SK-N-SH (cell line): Measurements from ENCODE around the gene CDX2. TPM values are rescaled to one million over a fixed set of nuclear protein-coding genes. Genes with fewer than 3 reads are reported as not detected.

ENCODE experiments used
- CTCF ChIA-PET: fragments of 300-600, 350-600 bp; formaldehyde crosslinking; extraction: SDS; loops from one replicate; lab custom pipeline; 2021; lab: Yijun Ruan, JAX
- POLR2A ChIA-PET: fragments of 350-600 bp; sonication (Branson Sonifier 250); formaldehyde crosslinking; extraction: SDS; loops from one replicate; lab custom pipeline; 2020; ENCODE audit warnings: antibody characterized with exemption, inconsistent platforms; lab: Yijun Ruan, JAX
- DNase-seq: peaks from one replicate; pipeline ENCODE4 v3.0.0; 2012
- H2AFZ ChIP-seq: fragments of 200-600 bp; sonication (generic); 2 replicates; pipeline ENCODE4 v1.8.1; 2016; ENCODE audit warnings: antibody characterized with exemption, mild to moderate bottlenecking, low read depth
- H3F3A ChIP-seq: fragments of 200-600 bp; sonication (generic); replicated peaks from 2 replicates; pipeline ENCODE3; 2016; ENCODE audit warnings: antibody characterized with exemption, mild to moderate bottlenecking; ENCODE audit not compliant: insufficient read depth
- H3K27ac ChIP-seq, 2 experiments: fragments of 200-500 bp in 1 of 2; fragments of 200-600 bp in 1 of 2; sonication (Bioruptor generic) in 1 of 2; sonication (generic), shearing (Covaris generic) in 1 of 2; 2 replicates each; pipeline versions ENCODE4 v1.5.1 to v1.6.1; 2014 to 2016; ENCODE audit warnings: low read depth in 2 of 2, inconsistent platforms in 1 of 2, low read length in 1 of 2, mild to moderate bottlenecking in 1 of 2, mixed read lengths in 1 of 2
- H3K27me3 ChIP-seq: fragments of 200-600 bp; sonication (generic), shearing (Covaris generic); 2 replicates; pipeline ENCODE4 v1.6.1; 2016; ENCODE audit warnings: mixed run types; ENCODE audit not compliant: insufficient read depth
- H3K36me3 ChIP-seq, 2 experiments: fragments of 200-500 bp in 1 of 2; fragments of 200-600 bp in 1 of 2; sonication (Bioruptor generic) in 1 of 2; sonication (generic) in 1 of 2; replicated peaks in 1 of 2; 2 replicates each; pipeline versions ENCODE3 to v1.5.1; 2014 to 2016; ENCODE audit warnings: low read length in 1 of 2, mild to moderate bottlenecking in 1 of 2; ENCODE audit not compliant: insufficient read depth in 2 of 2, control insufficient read depth in 1 of 2
- H3K4me1 ChIP-seq, 2 experiments: fragments of 200-500 bp in 1 of 2; fragments of 200-600 bp in 1 of 2; sonication (Bioruptor generic) in 1 of 2; sonication (generic), shearing (Covaris generic) in 1 of 2; 2 replicates each; pipeline versions ENCODE4 v1.5.1 to v1.6.1; 2014 to 2016; ENCODE audit warnings: low read depth in 1 of 2, low read length in 1 of 2, mixed run types in 1 of 2; ENCODE audit not compliant: insufficient read depth in 2 of 2, control insufficient read depth in 1 of 2
- H3K4me2 ChIP-seq: fragments of 200-600 bp; sonication (generic), shearing (Covaris generic); 2 replicates; pipeline ENCODE4 v1.6.1; 2017; ENCODE audit warnings: mixed run types
- H3K4me3 ChIP-seq, 2 experiments: fragments of 200-500 bp in 1 of 2; fragments of 200-600 bp in 1 of 2; sonication (Bioruptor generic) in 1 of 2; sonication (generic), shearing (Covaris generic) in 1 of 2; 2 replicates each; pipeline versions ENCODE4 v1.5.1 to v1.8.1; 2014 to 2016; ENCODE audit warnings: low read depth in 2 of 2, inconsistent platforms in 1 of 2, low read length in 1 of 2, mild to moderate bottlenecking in 1 of 2, mixed read lengths in 1 of 2, moderate library complexity in 1 of 2
- H3K79me2 ChIP-seq: fragments of 200-600 bp; sonication (generic); 2 replicates; pipeline ENCODE4 v1.8.1; 2017; ENCODE audit warnings: mild to moderate bottlenecking; ENCODE audit not compliant: insufficient read depth
- H3K9ac ChIP-seq: fragments of 200-600 bp; sonication (generic); 2 replicates; pipeline ENCODE4 v1.6.1; 2017; ENCODE audit warnings: mixed run types
- H3K9me2 ChIP-seq: fragments of 200-600 bp; sonication (generic); 2 replicates; pipeline ENCODE4 v1.6.1; 2017; ENCODE audit warnings: mixed run types
- H3K9me3 ChIP-seq: fragments of 200-600 bp; sonication (generic); 2 replicates; pipeline ENCODE4 v1.6.1; 2017; ENCODE audit warnings: mixed run types, mild to moderate bottlenecking, moderate library complexity
- H4K20me1 ChIP-seq: fragments of 200-600 bp; sonication (generic); 2 replicates; pipeline ENCODE4 v1.6.1; 2017; ENCODE audit warnings: mild to moderate bottlenecking, mixed run types; ENCODE audit not compliant: insufficient read depth
- EP300 ChIP-seq, 2 experiments: IDR thresholded peaks; 2 replicates each; pipeline versions ENCODE4 v1.4.0 to v1.6.1; 2012; ENCODE audit warnings: borderline replicate concordance in 1 of 2, low read depth in 1 of 2, low read length in 1 of 2
- GATA2 ChIP-seq: sonication (generic); formaldehyde crosslinking; IDR thresholded peaks from 2 replicates; pipeline ENCODE4 v1.5.0; 2020; ENCODE audit warnings: mild to moderate bottlenecking, missing genetic modification reagents
- RAD21 ChIP-seq: IDR thresholded peaks from 2 replicates; pipeline ENCODE4 v1.6.1; 2012; ENCODE audit warnings: mild to moderate bottlenecking, low read length
- RCOR1 ChIP-seq: fragments of 150-350 bp; IDR thresholded peaks from 2 replicates; pipeline ENCODE4 v1.6.1; 2017; ENCODE audit warnings: antibody characterized with exemption, low read length
- SMC3 ChIP-seq: IDR thresholded peaks from 2 replicates; pipeline ENCODE4 v1.6.1; 2012; ENCODE audit warnings: low read depth, low read length, improper control_type of control experiment
- WGBS: methylation state at CpG from one replicate; pipeline ENCODE4 v1.1.6; 2017; ENCODE audit warnings: low lambda C conversion rate; 5-methylcytosine and 5-hydroxymethylcytosine counted together
- polyA plus RNA-seq, 3 experiments: library from polyadenylated mRNA; depleted of rRNA; stranded (reverse); fragments of >200 nt; gene quantifications; 2 replicates each; pipeline ENCODE4 v1.2.3, GENCODE V29; 2012
- TF ChIP-seq, protein P1 (sequence below): IDR thresholded peaks from 2 replicates; pipeline ENCODE4 v1.6.1; 2012; ENCODE audit warnings: mild to moderate bottlenecking, low read depth, low read length, moderate library complexity
- TF ChIP-seq, protein P2 (sequence below): IDR thresholded peaks from 2 replicates; pipeline ENCODE4; 2012
- TF ChIP-seq, protein P3 (sequence below): fragments of 200-600 bp; sonication (generic); IDR thresholded peaks from 2 replicates; pipeline ENCODE4 v1.6.1; 2017; ENCODE audit warnings: antibody characterized with exemption, mild to moderate bottlenecking, moderate library complexity

CDX2 gene
- polyA plus RNA-seq (2012; rRNA removed) = not detected in 2 replicates
- polyA plus RNA-seq (2012; cell fraction: cytosol; rRNA removed) = not detected in 2 replicates
- polyA plus RNA-seq (2012; cell fraction: nucleus; rRNA removed) = not detected in 2 replicates

GRCh38 chr13:27969082-27969865, at the start of gene CDX2:
CDX2 (minus strand) TSS chr13:27969315; CDS start chr13:27969006, 309 bp downstream.
- Histone ChIP-seq H3K27me3 (peaks cover 99% of the 10 kb centered on the region), H3K4me1 (no peaks in the 10 kb centered on the region), H2AFZ (no peak within 1 kb of the TSS), H3K36me3 (no peaks in the 10 kb centered on the region), H3K9ac (no peak within 1 kb of the TSS), H4K20me1 (no peaks in the 10 kb centered on the region), H3K27ac (no peak within 1 kb of the TSS), H3K9me2 (no peaks in the 10 kb centered on the region), H3K9me3 (no peaks in the 10 kb centered on the region), H3K79me2 (no peaks in the 10 kb centered on the region), H3K4me3 (no peak within 1 kb of the TSS), H3F3A (no peaks in the 10 kb centered on the region), H3K4me2 (no peak within 1 kb of the TSS)
- TF ChIP-seq, protein P1, sequence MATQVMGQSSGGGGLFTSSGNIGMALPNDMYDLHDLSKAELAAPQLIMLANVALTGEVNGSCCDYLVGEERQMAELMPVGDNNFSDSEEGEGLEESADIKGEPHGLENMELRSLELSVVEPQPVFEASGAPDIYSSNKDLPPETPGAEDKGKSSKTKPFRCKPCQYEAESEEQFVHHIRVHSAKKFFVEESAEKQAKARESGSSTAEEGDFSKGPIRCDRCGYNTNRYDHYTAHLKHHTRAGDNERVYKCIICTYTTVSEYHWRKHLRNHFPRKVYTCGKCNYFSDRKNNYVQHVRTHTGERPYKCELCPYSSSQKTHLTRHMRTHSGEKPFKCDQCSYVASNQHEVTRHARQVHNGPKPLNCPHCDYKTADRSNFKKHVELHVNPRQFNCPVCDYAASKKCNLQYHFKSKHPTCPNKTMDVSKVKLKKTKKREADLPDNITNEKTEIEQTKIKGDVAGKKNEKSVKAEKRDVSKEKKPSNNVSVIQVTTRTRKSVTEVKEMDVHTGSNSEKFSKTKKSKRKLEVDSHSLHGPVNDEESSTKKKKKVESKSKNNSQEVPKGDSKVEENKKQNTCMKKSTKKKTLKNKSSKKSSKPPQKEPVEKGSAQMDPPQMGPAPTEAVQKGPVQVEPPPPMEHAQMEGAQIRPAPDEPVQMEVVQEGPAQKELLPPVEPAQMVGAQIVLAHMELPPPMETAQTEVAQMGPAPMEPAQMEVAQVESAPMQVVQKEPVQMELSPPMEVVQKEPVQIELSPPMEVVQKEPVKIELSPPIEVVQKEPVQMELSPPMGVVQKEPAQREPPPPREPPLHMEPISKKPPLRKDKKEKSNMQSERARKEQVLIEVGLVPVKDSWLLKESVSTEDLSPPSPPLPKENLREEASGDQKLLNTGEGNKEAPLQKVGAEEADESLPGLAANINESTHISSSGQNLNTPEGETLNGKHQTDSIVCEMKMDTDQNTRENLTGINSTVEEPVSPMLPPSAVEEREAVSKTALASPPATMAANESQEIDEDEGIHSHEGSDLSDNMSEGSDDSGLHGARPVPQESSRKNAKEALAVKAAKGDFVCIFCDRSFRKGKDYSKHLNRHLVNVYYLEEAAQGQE = no peak
- no peak for TF ChIP-seq SMC3
- no peak for TF ChIP-seq EP300 (IDR thresholded peaks at IDR 0.05; ENCODE audit: borderline replicate concordance in 1 of 2, low read depth in 1 of 2, low read length in 1 of 2)
- no peak for TF ChIP-seq GATA2 (CRISPR knock-in tag)
- no peak for TF ChIP-seq RCOR1
- no peak for TF ChIP-seq RAD21
- TF ChIP-seq, protein P2, sequence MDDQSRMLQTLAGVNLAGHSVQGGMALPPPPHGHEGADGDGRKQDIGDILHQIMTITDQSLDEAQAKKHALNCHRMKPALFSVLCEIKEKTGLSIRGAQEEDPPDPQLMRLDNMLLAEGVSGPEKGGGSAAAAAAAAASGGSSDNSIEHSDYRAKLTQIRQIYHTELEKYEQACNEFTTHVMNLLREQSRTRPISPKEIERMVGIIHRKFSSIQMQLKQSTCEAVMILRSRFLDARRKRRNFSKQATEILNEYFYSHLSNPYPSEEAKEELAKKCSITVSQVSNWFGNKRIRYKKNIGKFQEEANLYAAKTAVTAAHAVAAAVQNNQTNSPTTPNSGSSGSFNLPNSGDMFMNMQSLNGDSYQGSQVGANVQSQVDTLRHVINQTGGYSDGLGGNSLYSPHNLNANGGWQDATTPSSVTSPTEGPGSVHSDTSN = no peak
- TF ChIP-seq, protein P3, sequence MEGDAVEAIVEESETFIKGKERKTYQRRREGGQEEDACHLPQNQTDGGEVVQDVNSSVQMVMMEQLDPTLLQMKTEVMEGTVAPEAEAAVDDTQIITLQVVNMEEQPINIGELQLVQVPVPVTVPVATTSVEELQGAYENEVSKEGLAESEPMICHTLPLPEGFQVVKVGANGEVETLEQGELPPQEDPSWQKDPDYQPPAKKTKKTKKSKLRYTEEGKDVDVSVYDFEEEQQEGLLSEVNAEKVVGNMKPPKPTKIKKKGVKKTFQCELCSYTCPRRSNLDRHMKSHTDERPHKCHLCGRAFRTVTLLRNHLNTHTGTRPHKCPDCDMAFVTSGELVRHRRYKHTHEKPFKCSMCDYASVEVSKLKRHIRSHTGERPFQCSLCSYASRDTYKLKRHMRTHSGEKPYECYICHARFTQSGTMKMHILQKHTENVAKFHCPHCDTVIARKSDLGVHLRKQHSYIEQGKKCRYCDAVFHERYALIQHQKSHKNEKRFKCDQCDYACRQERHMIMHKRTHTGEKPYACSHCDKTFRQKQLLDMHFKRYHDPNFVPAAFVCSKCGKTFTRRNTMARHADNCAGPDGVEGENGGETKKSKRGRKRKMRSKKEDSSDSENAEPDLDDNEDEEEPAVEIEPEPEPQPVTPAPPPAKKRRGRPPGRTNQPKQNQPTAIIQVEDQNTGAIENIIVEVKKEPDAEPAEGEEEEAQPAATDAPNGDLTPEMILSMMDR = no peak
- DNase-seq = peak; percentile 22
- ChIA-PET CTCF (interaction anchor here (0.9 to 2.5 kb wide), 5 partner anchors 15 to 607 kb away, joined by 3 to 8 read pairs (median 6); no protein-coding TSS in a partner anchor), POLR2A (no interaction called here)
- 10% methylated on average over 24 of the region's 34 CpGs for whole genome bisulfite sequencing
